Fibroblast of lung (primary cell): Measurements from ENCODE around the gene MRPS2. TPM values are rescaled to one million over a fixed set of nuclear protein-coding genes. Genes with fewer than 3 reads are reported as not detected.

Experiments used
- DNase-seq, 2 donors: peaks; one replicate each; pipeline versions ENCODE4 v3.0.0 to v3.0.0-alpha.2; 2010; ENCODE audit warnings: low read depth in 2 of 2
- H2AFZ ChIP-seq: 2 replicates; pipeline ENCODE4 v1.5.1; 2012; ENCODE audit warnings: low read length, control low read depth, inconsistent platforms
- H3K27ac ChIP-seq: 2 replicates; pipeline ENCODE4 v1.5.1; 2011; ENCODE audit warnings: low read length, control low read depth; ENCODE audit not compliant: insufficient read depth
- H3K27me3 ChIP-seq: 2 replicates; pipeline ENCODE4 v1.5.1; 2011; ENCODE audit warnings: mild to moderate bottlenecking, low read length; ENCODE audit not compliant: control insufficient read depth, insufficient read depth
- H3K36me3 ChIP-seq: 2 replicates; pipeline ENCODE4 v1.5.1; 2011; ENCODE audit warnings: low read length; ENCODE audit not compliant: control insufficient read depth, insufficient read depth
- H3K4me1 ChIP-seq: 2 replicates; pipeline ENCODE4 v1.5.1; 2011; ENCODE audit warnings: low read length; ENCODE audit not compliant: control insufficient read depth, insufficient read depth; ENCODE audit errors: extremely low read depth
- H3K4me2 ChIP-seq: 2 replicates; pipeline ENCODE4 v1.5.1; 2011; ENCODE audit warnings: low read length, control low read depth; ENCODE audit not compliant: insufficient read depth; ENCODE audit errors: extremely low read depth
- H3K4me3 ChIP-seq, 4 experiments: fragments of 200-600 bp in 1 of 4; sonication (generic) in 1 of 4; replicated peaks in 1 of 4; 2 replicates each; pipeline ENCODE4 v1.5.1; 2011 to 2016; ENCODE audit warnings: low read length in 4 of 4, low read depth in 3 of 4, mild to moderate bottlenecking in 3 of 4, control low read depth in 2 of 4, inconsistent platforms in 1 of 4, mixed read lengths in 1 of 4; ENCODE audit not compliant: insufficient read depth in 1 of 4; ENCODE audit errors: control extremely low read depth in 1 of 4
- H3K79me2 ChIP-seq: 2 replicates; pipeline ENCODE4 v1.5.1; 2012; ENCODE audit warnings: mild to moderate bottlenecking, low read length, inconsistent platforms; ENCODE audit not compliant: control insufficient read depth, insufficient read depth
- H3K9ac ChIP-seq: 2 replicates; pipeline ENCODE4 v1.5.1; 2011; ENCODE audit warnings: mild to moderate bottlenecking, low read length, control low read depth; ENCODE audit not compliant: insufficient read depth
- H3K9me3 ChIP-seq: 2 replicates; pipeline ENCODE4 v1.5.1; 2012; ENCODE audit warnings: low read depth, low read length; ENCODE audit not compliant: control insufficient read depth, insufficient read depth
- H4K20me1 ChIP-seq: 2 replicates; pipeline ENCODE4 v1.5.1; 2011; ENCODE audit warnings: low read length; ENCODE audit not compliant: control insufficient read depth, insufficient read depth; ENCODE audit errors: extremely low read depth
- EZH2 ChIP-seq: IDR thresholded peaks from 2 replicates; pipeline ENCODE4 v1.5.1; 2012; ENCODE audit warnings: low read length, control low read depth, mild to moderate bottlenecking; ENCODE audit errors: missing control alignments
- polyA plus RNA-seq, 2 donors: library from polyadenylated mRNA; depleted of rRNA in 1 of 2; stranded (reverse) in 1 of 2; unstranded in 1 of 2; fragments of >200 nt; gene quantifications; 2 replicates each; pipeline ENCODE4 v1.2.1, GENCODE V29; 2011 to 2012; ENCODE audit warnings: missing spikeins in 1 of 2
- total RNA-seq: library from RNA; depleted of rRNA; stranded (reverse); fragments of >200 nt; gene quantifications from 2 replicates; pipeline ENCODE4 v1.2.1, GENCODE V29; 2014
- TF ChIP-seq, protein P1 (sequence below), 2 donors: IDR thresholded peaks in 1 of 2; conservative IDR thresholded peaks in 1 of 2; 1 replicate in 1 of 2; 2 replicates in 1 of 2; pipeline ENCODE4 v1.5.1; 2011 to 2012; ENCODE audit warnings: low read length in 2 of 2, control low read depth in 1 of 2, inconsistent platforms in 1 of 2, low read depth in 1 of 2, mild to moderate bottlenecking in 1 of 2

MRPS2 gene
- total and polyA plus RNA-seq, 2 donors (not counting 1 experiment from before 2014, with no cell fraction given), result 10.4 to 43.6 TPM

DNA sequence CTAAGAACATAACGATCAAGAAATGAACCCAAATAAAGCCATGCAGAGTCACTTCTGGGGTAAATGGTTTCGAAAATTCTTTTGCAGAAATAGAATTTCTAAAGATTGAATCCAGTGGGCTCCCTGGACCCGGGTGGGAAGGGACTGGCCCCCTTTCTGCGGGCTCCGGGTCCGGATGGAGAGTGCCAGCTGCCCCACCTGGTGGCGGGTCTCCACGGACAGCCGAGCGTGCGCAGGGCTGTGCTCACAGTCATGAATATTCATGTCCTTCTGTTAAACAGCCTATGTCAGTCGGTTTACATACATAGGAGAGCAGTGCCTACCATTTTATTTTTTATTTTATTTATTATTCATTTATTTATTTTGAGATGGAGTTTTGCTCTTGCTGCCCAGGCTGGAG is 25.6 kb upstream of the MRPS2 start:
- DNase-seq, result peak; percentile 4 to 25

DNA sequence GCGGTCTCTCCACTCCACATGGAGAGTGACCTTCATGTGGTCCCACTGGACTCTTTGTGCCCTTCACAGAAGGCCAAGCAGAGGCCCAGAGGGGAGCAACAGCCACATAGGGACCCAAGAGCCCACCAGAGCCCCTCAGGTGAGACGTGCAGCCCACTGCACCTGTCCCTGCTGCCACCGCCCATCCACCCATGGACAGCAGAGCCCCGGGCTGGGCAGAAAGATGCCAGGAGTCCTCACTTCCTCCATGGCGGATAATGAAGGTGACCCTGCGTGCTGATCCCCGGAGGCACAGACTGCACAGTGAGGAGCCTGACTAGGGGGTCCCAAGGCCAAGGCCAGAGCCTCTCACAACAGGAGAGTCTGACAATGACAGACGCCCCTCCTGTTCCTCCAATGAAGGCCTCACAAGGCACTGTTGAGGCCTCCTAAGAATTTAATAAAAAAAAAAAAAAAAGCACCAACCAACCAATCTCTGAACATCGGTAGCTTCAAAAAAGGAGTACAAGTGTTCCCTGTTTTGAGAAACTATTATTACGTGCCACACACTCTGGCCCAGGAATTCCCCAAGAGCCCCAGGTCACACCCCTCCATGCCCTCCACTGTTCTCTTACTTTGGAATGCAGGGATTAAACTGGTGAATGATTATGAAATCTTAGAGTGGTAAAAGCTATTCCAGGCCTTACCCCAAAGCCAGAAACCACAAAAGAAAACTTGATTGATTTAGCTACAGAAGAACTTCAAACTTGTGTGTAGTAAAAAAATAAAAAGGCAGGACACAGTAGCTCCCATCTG is 23.7 kb upstream of the MRPS2 start:
- H4K20me1 ChIP-seq, result no peaks in the 10 kb centered on the region
- peak; percentile 26 to 44 for DNase-seq
- no peaks in the 10 kb centered on the region for H3K36me3 ChIP-seq
- no peak overlapping the region for H3K4me3 ChIP-seq
- no peak overlapping the region for H3K9ac ChIP-seq
- no peak overlapping the region for H2AFZ ChIP-seq
- H3K27me3 ChIP-seq, result no peaks in the 10 kb centered on the region
- TF ChIP-seq EZH2, result no peak
- TF ChIP-seq, protein P1, sequence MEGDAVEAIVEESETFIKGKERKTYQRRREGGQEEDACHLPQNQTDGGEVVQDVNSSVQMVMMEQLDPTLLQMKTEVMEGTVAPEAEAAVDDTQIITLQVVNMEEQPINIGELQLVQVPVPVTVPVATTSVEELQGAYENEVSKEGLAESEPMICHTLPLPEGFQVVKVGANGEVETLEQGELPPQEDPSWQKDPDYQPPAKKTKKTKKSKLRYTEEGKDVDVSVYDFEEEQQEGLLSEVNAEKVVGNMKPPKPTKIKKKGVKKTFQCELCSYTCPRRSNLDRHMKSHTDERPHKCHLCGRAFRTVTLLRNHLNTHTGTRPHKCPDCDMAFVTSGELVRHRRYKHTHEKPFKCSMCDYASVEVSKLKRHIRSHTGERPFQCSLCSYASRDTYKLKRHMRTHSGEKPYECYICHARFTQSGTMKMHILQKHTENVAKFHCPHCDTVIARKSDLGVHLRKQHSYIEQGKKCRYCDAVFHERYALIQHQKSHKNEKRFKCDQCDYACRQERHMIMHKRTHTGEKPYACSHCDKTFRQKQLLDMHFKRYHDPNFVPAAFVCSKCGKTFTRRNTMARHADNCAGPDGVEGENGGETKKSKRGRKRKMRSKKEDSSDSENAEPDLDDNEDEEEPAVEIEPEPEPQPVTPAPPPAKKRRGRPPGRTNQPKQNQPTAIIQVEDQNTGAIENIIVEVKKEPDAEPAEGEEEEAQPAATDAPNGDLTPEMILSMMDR (conservative IDR thresholded peaks at IDR 0.05 in 1 of 2, IDR thresholded peaks at IDR 0.05 in 1 of 2; ENCODE audit: low read depth in 1 of 2, low read length in 2 of 2), result no peak
- no peaks in the 10 kb centered on the region for H3K9me3 ChIP-seq
- no peak overlapping the region for H3K4me2 ChIP-seq
- H3K27ac ChIP-seq, result no peak overlapping the region
- no peaks in the 10 kb centered on the region for H3K4me1 ChIP-seq
- no peaks in the 10 kb centered on the region for H3K79me2 ChIP-seq

More for the DNA sequence above, 25.6 kb upstream of the MRPS2 start:
- H3K4me1 ChIP-seq, result no peaks in the 10 kb centered on the region
- H4K20me1 ChIP-seq, result no peaks in the 10 kb centered on the region
- no peaks in the 10 kb centered on the region for H3K27me3 ChIP-seq
- H3K4me2 ChIP-seq, result no peak overlapping the region
- no peaks in the 10 kb centered on the region for H3K9me3 ChIP-seq
- H3K36me3 ChIP-seq, result no peaks in the 10 kb centered on the region
- H3K79me2 ChIP-seq, result no peaks in the 10 kb centered on the region
- H3K27ac ChIP-seq, result no peak overlapping the region
- H3K9ac ChIP-seq, result no peak overlapping the region
- no peak overlapping the region for H3K4me3 ChIP-seq
- H2AFZ ChIP-seq, result no peak overlapping the region
- TF ChIP-seq, protein P1 (conservative IDR thresholded peaks at IDR 0.05 in 1 of 2, IDR thresholded peaks at IDR 0.05 in 1 of 2; ENCODE audit: low read depth in 1 of 2, low read length in 2 of 2), result peak in 1 of 2 donors; percentile 39
- TF ChIP-seq EZH2, result no peak

DNA sequence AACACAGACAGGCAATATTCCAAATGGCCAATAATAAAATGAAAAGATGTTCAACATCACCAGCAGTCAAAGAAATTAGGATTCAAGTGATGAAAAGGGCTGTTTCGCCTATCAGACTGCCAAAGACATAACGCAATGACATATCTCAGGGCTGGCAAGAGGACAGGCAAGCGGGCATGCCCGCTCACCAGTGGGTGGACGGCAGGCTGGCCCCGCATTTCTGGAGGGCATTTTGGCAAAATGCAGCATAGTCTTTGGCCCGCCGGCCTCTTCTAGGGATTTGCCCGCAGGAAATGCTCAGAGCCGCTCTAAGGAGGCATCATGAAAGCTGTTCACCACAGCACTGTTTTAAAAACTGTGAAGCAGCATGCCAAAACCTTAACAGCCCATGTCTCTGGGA is 22.3 kb upstream of the MRPS2 start:
- H3K4me1 ChIP-seq, result no peaks in the 10 kb centered on the region
- no peak overlapping the region for H3K4me2 ChIP-seq
- no peak overlapping the region for H3K4me3 ChIP-seq
- DNase-seq, result no peak
- no peaks in the 10 kb centered on the region for H3K36me3 ChIP-seq
- no peaks in the 10 kb centered on the region for H4K20me1 ChIP-seq
- no peaks in the 10 kb centered on the region for H3K27me3 ChIP-seq
- no peaks in the 10 kb centered on the region for H3K9me3 ChIP-seq
- H3K79me2 ChIP-seq, result no peaks in the 10 kb centered on the region
- H3K9ac ChIP-seq, result no peak overlapping the region
- H3K27ac ChIP-seq, result no peak overlapping the region
- TF ChIP-seq, protein P1 (conservative IDR thresholded peaks at IDR 0.05 in 1 of 2, IDR thresholded peaks at IDR 0.05 in 1 of 2; ENCODE audit: low read depth in 1 of 2, low read length in 2 of 2), result no peak
- TF ChIP-seq EZH2, result no peak
- no peak overlapping the region for H2AFZ ChIP-seq
